Neural progenitor cell (in vitro differentiated cells): ENCODE measurements around the gene AQR. TPM values are rescaled to one million over a fixed set of nuclear protein-coding genes. Genes with fewer than 3 reads are reported as not detected.

Experiments
- DNase-seq: peaks from one replicate; pipeline ENCODE4 v3.0.0-alpha.2; 2016; ENCODE audit warnings: low spot score
- H2AFZ ChIP-seq: fragments of 200-600 bp; sonication (generic); replicated peaks from 2 replicates; pipeline ENCODE4 v1.6.1; 2016; ENCODE audit warnings: antibody characterized with exemption
- H3F3A ChIP-seq: fragments of 200-600 bp; sonication (generic); 2 replicates; pipeline ENCODE4 v1.6.1; 2016; ENCODE audit warnings: antibody characterized with exemption, low read depth
- H3K27ac ChIP-seq: fragments of 200-600 bp; sonication (generic); 2 replicates; pipeline ENCODE4 v1.5.1; 2016; ENCODE audit warnings: mild to moderate bottlenecking
- H3K27me3 ChIP-seq: fragments of 200-600 bp; sonication (generic); 2 replicates; pipeline ENCODE4 v1.6.1; 2016; ENCODE audit warnings: mild to moderate bottlenecking, moderate library complexity
- H3K36me3 ChIP-seq: fragments of 200-600 bp; sonication (generic); 2 replicates; pipeline ENCODE4 v1.5.1; 2016
- H3K4me1 ChIP-seq: fragments of 200-600 bp; sonication (generic); 2 replicates; pipeline ENCODE4 v1.6.1; 2016; ENCODE audit warnings: mixed run types
- H3K4me2 ChIP-seq: fragments of 200-600 bp; sonication (generic); 2 replicates; pipeline ENCODE4 v1.6.1; 2016
- H3K4me3 ChIP-seq: fragments of 200-600 bp; sonication (generic); 2 replicates; pipeline ENCODE4 v1.5.1; 2016
- H3K79me2 ChIP-seq: fragments of 200-600 bp; sonication (generic); 2 replicates; pipeline ENCODE4 v1.6.1; 2016; ENCODE audit warnings: low read depth
- H3K9ac ChIP-seq: fragments of 200-600 bp; sonication (generic); 2 replicates; pipeline ENCODE4 v1.6.1; 2016
- H3K9me3 ChIP-seq: fragments of 200-600 bp; sonication (generic); 2 replicates; pipeline ENCODE4 v1.5.1; 2016; ENCODE audit warnings: low read depth
- H4K20me1 ChIP-seq: fragments of 200-600 bp; sonication (generic); 2 replicates; pipeline ENCODE4 v1.6.1; 2016; ENCODE audit warnings: low read depth
- H3K27ac Mint-ChIP-seq: 3 replicates; pipeline ENCODE4 v1.8.0; 2021; ENCODE audit warnings: mixed read lengths
- H3K27me3 Mint-ChIP-seq: 2 replicates; pipeline ENCODE4 v1.8.0; 2022; ENCODE audit warnings: low read depth, mild to moderate bottlenecking, inconsistent platforms, moderate library complexity, mixed read lengths; ENCODE audit not compliant: insufficient read depth
- H3K36me3 Mint-ChIP-seq: 3 replicates; pipeline ENCODE4 v1.8.0; 2021; ENCODE audit warnings: mixed read lengths
- H3K4me1 Mint-ChIP-seq: 3 replicates; pipeline ENCODE4 v1.8.0; 2021; ENCODE audit warnings: mixed read lengths
- H3K4me3 Mint-ChIP-seq: 3 replicates; pipeline ENCODE4 v1.8.0; 2021; ENCODE audit warnings: mild to moderate bottlenecking, moderate library complexity, mixed read lengths
- H3K9me3 Mint-ChIP-seq: 3 replicates; pipeline ENCODE4 v1.8.0; 2020; ENCODE audit warnings: mixed read lengths
- CTCF ChIP-seq: fragments of 200-600 bp; sonication (generic); IDR thresholded peaks from 2 replicates; pipeline ENCODE4 v1.5.1; 2017; ENCODE audit warnings: antibody characterized with exemption, mild to moderate bottlenecking
- EZH2 ChIP-seq: fragments of 200-600 bp; sonication (generic); IDR thresholded peaks from 2 replicates; pipeline ENCODE4 v1.6.1; 2017; ENCODE audit warnings: antibody characterized with exemption, mild to moderate bottlenecking, moderate library complexity
- EZH2phosphoT487 ChIP-seq: fragments of 200-600 bp; sonication (generic); IDR thresholded peaks from 2 replicates; pipeline ENCODE4 v1.6.1; 2017; ENCODE audit warnings: antibody characterized with exemption
- total RNA-seq: library from RNA; depleted of rRNA; stranded (reverse); fragments of >200 nt; gene quantifications from 2 replicates; pipeline ENCODE4 v1.2.3, GENCODE V29; 2015; ENCODE audit warnings: low replicate concordance

AQR gene
- total RNA-seq, 1 donor from 2014 or later, result 54.3 TPM

- Histone ChIP-seq H3K79me2 (no peaks in the 10 kb centered on the region), H3F3A (no peaks in the 10 kb centered on the region), H3K4me2 (no peak overlapping the region), H3K36me3 (no peaks in the 10 kb centered on the region), H3K4me1 (no peaks in the 10 kb centered on the region), H4K20me1 (no peaks in the 10 kb centered on the region), H3K9me3 (no peaks in the 10 kb centered on the region), H3K27me3 (no peaks in the 10 kb centered on the region), H3K9ac (no peak overlapping the region), H2AFZ (no peak overlapping the region), H3K4me3 (no peak overlapping the region), H3K27ac (no peak overlapping the region)
- no peak for DNase-seq
- H3K36me3 Mint-ChIP-seq, result peaks cover 11% of the 10 kb centered on the region
- no peaks in the 10 kb centered on the region for H3K4me1 Mint-ChIP-seq
- peaks cover 7% of the 10 kb centered on the region for H3K9me3 Mint-ChIP-seq
- no peaks in the 10 kb centered on the region for H3K27me3 Mint-ChIP-seq
- H3K4me3 Mint-ChIP-seq, result no peak overlapping the region
- H3K27ac Mint-ChIP-seq, result no peak overlapping the region
- TF ChIP-seq EZH2phosphoT487, result no peak
- TF ChIP-seq CTCF, result no peak
- no peak for TF ChIP-seq EZH2
These were observed 118.5 kb downstream of the AQR start for GRCh38 chr15:34851007-34851406.

- Mint-ChIP-seq H3K4me3 (no peak overlapping the region), H3K27ac (no peak overlapping the region), H3K36me3 (peaks cover 10% of the 10 kb centered on the region), H3K27me3 (no peaks in the 10 kb centered on the region), H3K9me3 (peaks cover 7% of the 10 kb centered on the region), H3K4me1 (no peaks in the 10 kb centered on the region)
- H3K79me2 ChIP-seq, result no peaks in the 10 kb centered on the region
- H3K4me2 ChIP-seq, result no peak overlapping the region
- H3K9ac ChIP-seq, result no peak overlapping the region
- no peak overlapping the region for H3K4me3 ChIP-seq
- H2AFZ ChIP-seq, result no peak overlapping the region
- no peaks in the 10 kb centered on the region for H3F3A ChIP-seq
- H3K9me3 ChIP-seq, result no peaks in the 10 kb centered on the region
- no peaks in the 10 kb centered on the region for H4K20me1 ChIP-seq
- H3K36me3 ChIP-seq, result no peaks in the 10 kb centered on the region
- no peak overlapping the region for H3K27ac ChIP-seq
- TF ChIP-seq CTCF, result no peak
- no peak for TF ChIP-seq EZH2phosphoT487
- no peak for TF ChIP-seq EZH2
- DNase-seq, result no peak
- no peaks in the 10 kb centered on the region for H3K4me1 ChIP-seq
- H3K27me3 ChIP-seq, result no peaks in the 10 kb centered on the region
These were observed 119.4 kb downstream of the AQR start for GRCh38 chr15:34850121-34850520.

- no peak overlapping the region for H3K4me2 ChIP-seq
- no peak overlapping the region for H3K9ac ChIP-seq
- Mint-ChIP-seq H3K4me3 (no peak overlapping the region), H3K4me1 (no peaks in the 10 kb centered on the region), H3K36me3 (peaks cover 7% of the 10 kb centered on the region), H3K27ac (peak overlapping the region; percentile 42), H3K27me3 (no peaks in the 10 kb centered on the region), H3K9me3 (peaks cover 7% of the 10 kb centered on the region)
- H3F3A ChIP-seq, result no peaks in the 10 kb centered on the region
- DNase-seq, result no peak
- H3K27me3 ChIP-seq, result no peaks in the 10 kb centered on the region
- H3K4me1 ChIP-seq, result no peaks in the 10 kb centered on the region
- H3K4me3 ChIP-seq, result no peak overlapping the region
- H3K36me3 ChIP-seq, result no peaks in the 10 kb centered on the region
- no peak overlapping the region for H2AFZ ChIP-seq
- TF ChIP-seq CTCF (no peak), EZH2 (no peak), EZH2phosphoT487 (no peak)
- H4K20me1 ChIP-seq, result no peaks in the 10 kb centered on the region
- no peaks in the 10 kb centered on the region for H3K9me3 ChIP-seq
- H3K79me2 ChIP-seq, result no peaks in the 10 kb centered on the region
- H3K27ac ChIP-seq, result no peak overlapping the region
These were observed 120.1 kb downstream of the AQR start for GRCh38 chr15:34849364-34849959.
